Epithelial cell of proximal tubule (primary cell): ENCODE results near the gene CIP2A. TPM values are rescaled to one million over a fixed set of nuclear protein-coding genes. Genes with fewer than 3 reads are reported as not detected.

Experiments
- DNase-seq: peaks from one replicate; pipeline ENCODE4 v3.0.0-alpha.2; 2011; ENCODE audit warnings: low read depth
- H3K4me3 ChIP-seq: 2 replicates; pipeline ENCODE4 v1.5.1; 2011; ENCODE audit warnings: low read depth, mild to moderate bottlenecking, low read length
- total RNA-seq: library from RNA; depleted of rRNA; stranded (reverse); fragments of >200 nt; gene quantifications from 2 replicates; pipeline ENCODE4 v1.2.3, GENCODE V29; 2015
- TF ChIP-seq, protein P1 (sequence below): conservative IDR thresholded peaks from 2 replicates; pipeline ENCODE4 v1.5.1; 2012; ENCODE audit warnings: low read depth, mild to moderate bottlenecking, low read length

The CIP2A gene
- total RNA-seq, 1 donor from 2014 or later = 72.9 TPM

- H3K4me3 ChIP-seq = no peak overlapping the region
- TF ChIP-seq, protein P1, sequence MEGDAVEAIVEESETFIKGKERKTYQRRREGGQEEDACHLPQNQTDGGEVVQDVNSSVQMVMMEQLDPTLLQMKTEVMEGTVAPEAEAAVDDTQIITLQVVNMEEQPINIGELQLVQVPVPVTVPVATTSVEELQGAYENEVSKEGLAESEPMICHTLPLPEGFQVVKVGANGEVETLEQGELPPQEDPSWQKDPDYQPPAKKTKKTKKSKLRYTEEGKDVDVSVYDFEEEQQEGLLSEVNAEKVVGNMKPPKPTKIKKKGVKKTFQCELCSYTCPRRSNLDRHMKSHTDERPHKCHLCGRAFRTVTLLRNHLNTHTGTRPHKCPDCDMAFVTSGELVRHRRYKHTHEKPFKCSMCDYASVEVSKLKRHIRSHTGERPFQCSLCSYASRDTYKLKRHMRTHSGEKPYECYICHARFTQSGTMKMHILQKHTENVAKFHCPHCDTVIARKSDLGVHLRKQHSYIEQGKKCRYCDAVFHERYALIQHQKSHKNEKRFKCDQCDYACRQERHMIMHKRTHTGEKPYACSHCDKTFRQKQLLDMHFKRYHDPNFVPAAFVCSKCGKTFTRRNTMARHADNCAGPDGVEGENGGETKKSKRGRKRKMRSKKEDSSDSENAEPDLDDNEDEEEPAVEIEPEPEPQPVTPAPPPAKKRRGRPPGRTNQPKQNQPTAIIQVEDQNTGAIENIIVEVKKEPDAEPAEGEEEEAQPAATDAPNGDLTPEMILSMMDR = peak; percentile 45
- no peak for DNase-seq
These were observed 36.7 kb downstream of the CIP2A start for GRCh38 chr3:108552267-108553159.

DNA sequence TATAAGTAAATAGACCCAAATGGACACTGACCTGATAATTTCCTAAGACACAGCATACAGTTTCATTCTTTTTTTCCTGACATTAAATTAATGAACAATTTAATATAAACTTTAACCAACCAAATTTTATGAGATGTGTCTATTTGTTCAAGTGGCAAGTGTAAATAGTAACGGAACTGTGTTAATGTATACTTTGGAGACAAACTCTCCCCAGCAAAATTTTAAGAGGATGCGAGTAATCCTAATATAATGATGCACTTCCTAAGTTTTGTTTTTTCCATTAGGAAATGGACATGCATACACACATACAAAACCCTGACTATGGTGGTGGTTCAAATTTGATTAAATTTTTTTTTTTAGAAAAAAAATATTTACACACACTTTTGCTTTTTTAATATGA, 40.4 kb downstream of the CIP2A start:
- TF ChIP-seq, protein P1 = no peak
- no peak for DNase-seq
- H3K4me3 ChIP-seq = no peak overlapping the region

- no peak overlapping the region for H3K4me3 ChIP-seq
- DNase-seq = no peak
- TF ChIP-seq, protein P1 = no peak
These were observed 40.9 kb downstream of the CIP2A start for GRCh38 chr3:108548304-108548703.

DNA sequence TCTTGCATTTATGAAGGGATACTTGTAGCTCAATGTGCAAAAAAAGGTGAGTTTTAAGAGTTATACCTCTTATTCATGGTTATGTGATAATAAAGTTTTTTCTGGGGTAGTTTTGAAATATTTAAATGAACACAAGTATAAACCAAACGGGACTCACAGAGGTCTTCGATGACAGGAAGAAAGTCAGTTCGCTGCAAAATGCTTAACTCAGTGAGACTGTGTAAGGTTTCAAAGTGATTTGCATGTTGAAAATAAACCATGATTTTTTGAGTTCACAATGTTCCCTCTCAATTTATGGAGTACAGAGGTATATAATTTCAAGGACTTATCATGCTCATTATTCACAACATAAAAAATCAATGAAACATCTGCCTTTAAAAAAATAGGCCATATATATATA, 42.5 kb downstream of the CIP2A start:
- H3K4me3 ChIP-seq = peak overlapping the region; percentile 21
- TF ChIP-seq, protein P1 = no peak
- DNase-seq = no peak

DNA sequence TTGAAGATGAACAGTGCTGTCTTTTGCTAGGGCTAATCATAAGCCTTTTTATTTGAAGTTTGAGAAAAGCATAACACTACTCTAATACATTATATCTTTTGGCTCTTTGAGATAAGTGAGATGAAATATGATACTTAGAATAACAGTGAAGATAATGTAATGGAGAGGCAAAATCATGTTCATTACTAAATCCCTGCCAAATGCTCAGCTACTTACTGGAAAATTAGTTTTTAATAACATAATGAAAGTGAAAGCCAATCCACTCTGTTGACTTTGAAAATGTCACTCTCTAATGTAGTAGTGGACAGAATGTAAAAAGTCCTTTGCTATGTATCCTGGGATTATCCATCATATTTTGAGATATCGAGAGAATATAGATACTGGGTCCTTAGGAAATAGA, 43.0 kb downstream of the CIP2A start:
- TF ChIP-seq, protein P1 = no peak
- H3K4me3 ChIP-seq = peak overlapping the region; percentile 21
- DNase-seq = no peak

DNA sequence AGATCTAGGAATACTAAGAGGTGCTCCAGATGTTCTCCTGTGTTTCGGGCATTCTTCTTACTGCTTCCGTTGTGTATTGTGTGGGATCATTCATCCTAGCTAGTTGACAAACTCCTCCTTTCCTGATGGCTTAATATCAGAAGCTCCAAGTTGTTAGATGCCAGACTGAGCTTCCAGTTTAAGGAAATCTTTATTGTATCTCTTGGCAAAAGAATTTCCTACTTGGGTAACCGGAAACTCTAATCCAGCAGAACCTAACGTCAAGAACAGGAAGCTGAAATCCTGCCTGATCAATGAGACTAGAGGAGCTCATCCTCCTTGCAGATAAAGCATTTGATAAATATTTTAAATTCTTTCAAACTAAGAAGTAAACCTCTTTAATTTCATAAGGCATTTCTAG, 51.2 kb downstream of the CIP2A start:
- TF ChIP-seq, protein P1 = no peak
- no peak for DNase-seq

More for the DNA sequence above, 51.2 kb downstream of the CIP2A start:
- no peak overlapping the region for H3K4me3 ChIP-seq
